K562 treated with DMSO at 1 percent for 4 hours (cell line): ENCODE data around the gene DELE1. TPM values are rescaled to one million over a fixed set of nuclear protein-coding genes. Genes with fewer than 3 reads are reported as not detected.

Source experiments
- total RNA-seq: library from RNA; unstranded; fragments of 300-600 nt; gene quantifications from 2 replicates; pipeline ENCODE4 v1.2.3, GENCODE V29; 2022; ENCODE audit not compliant: insufficient read depth

Gene DELE1
- 45.9 and 56.1 TPM in 2 replicates for total RNA-seq

GRCh38 chr5:141923448-141924313 is at the start of gene DELE1:
TSS of gene DELE1 (plus strand) at chr5:141923871. CDS start at chr5:141923942, 71 bp downstream.

GRCh38 chr5:141878186-141878710 is 45.4 kb upstream of the DELE1 start, which contains the start of gene PCDH1:
TSS of gene PCDH1 (minus strand) at chr5:141878410. CDS start at chr5:141878262, 148 bp downstream.

GRCh38 chr5:141958113-141958512 is 34.4 kb downstream of the DELE1 start, which contains the start of gene PCDH12:
TSS of gene PCDH12 (minus strand) at chr5:141958202. CDS start at chr5:141957851, 351 bp downstream.

GRCh38 chr5:141968914-141969608 is 45.4 kb downstream of the DELE1 start, which contains the start of gene RNF14:
TSS of gene RNF14 (plus strand) at chr5:141969105. CDS start at chr5:141973589, 4,484 bp downstream.

Other genes starting within 250 kb of the DELE1 start
- gene ARAP3, start 241.6 kb upstream of the DELE1 start, total RNA-seq = 20.1 and 26.7 TPM in 2 replicates
- 0.45 and 0.82 TPM in 2 replicates for gene PCDH1, start 45.5 kb upstream of the DELE1 start, total RNA-seq
- 0.08 and 0.34 TPM in 2 replicates for gene PCDH12, start 34.3 kb downstream of the DELE1 start, total RNA-seq
- 44.6 and 49.2 TPM in 2 replicates for gene RNF14, start 45.2 kb downstream of the DELE1 start, total RNA-seq
- 29.1 and 53.2 TPM in 2 replicates for gene GNPDA1, start 89.2 kb downstream of the DELE1 start, total RNA-seq
- gene NDFIP1, start 184.9 kb downstream of the DELE1 start, total RNA-seq = 24.1 and 24.6 TPM in 2 replicates